Smooth muscle cell (in vitro differentiated cells): Measurements from ENCODE around the gene CRTC2. TPM values are rescaled to one million over a fixed set of nuclear protein-coding genes. Genes with fewer than 3 reads are reported as not detected.
"Not testable (repeated sequence)": the region's sequence is repeated elsewhere in the genome, so short reads cannot be mapped to it uniquely, and the experiment has no call there.

ENCODE experiments used
- DNase-seq: peaks from one replicate; lab custom pipeline; 2025; ENCODE audit not compliant: unreplicated experiment; lab: John Stamatoyannopoulos, UW
- H2AFZ ChIP-seq: fragments of 200-600 bp; sonication (generic); 2 replicates; pipeline ENCODE4 v1.6.0; 2016; ENCODE audit warnings: antibody characterized with exemption, low read depth, mild to moderate bottlenecking
- H3F3A ChIP-seq: fragments of 200-600 bp; sonication (generic); 2 replicates; pipeline ENCODE4 v1.6.0; 2017; ENCODE audit warnings: antibody characterized with exemption, low read depth
- H3K27ac ChIP-seq: fragments of 200-600 bp; sonication (generic); 2 replicates; pipeline ENCODE4 v1.5.1; 2016; ENCODE audit warnings: low read depth, mild to moderate bottlenecking
- H3K27me3 ChIP-seq: fragments of 200-600 bp; sonication (generic); 2 replicates; pipeline ENCODE4 v1.6.1; 2016; ENCODE audit warnings: low read depth, mild to moderate bottlenecking
- H3K36me3 ChIP-seq: fragments of 200-600 bp; sonication (generic); 2 replicates; pipeline ENCODE4 v1.5.1; 2016; ENCODE audit warnings: low read depth
- H3K4me1 ChIP-seq: fragments of 200-600 bp; sonication (generic); 2 replicates; pipeline ENCODE4 v1.5.1; 2016; ENCODE audit warnings: low read depth
- H3K4me2 ChIP-seq: fragments of 200-600 bp; sonication (generic); 2 replicates; pipeline ENCODE4 v1.6.0; 2016; ENCODE audit warnings: mild to moderate bottlenecking
- H3K4me3 ChIP-seq: fragments of 200-600 bp; sonication (generic); 2 replicates; pipeline ENCODE4 v1.5.1; 2016; ENCODE audit warnings: mild to moderate bottlenecking
- H3K79me2 ChIP-seq: fragments of 200-600 bp; sonication (generic); 2 replicates; pipeline ENCODE4 v1.6.0; 2016; ENCODE audit warnings: low read depth, mild to moderate bottlenecking
- H3K9ac ChIP-seq: fragments of 200-600 bp; sonication (generic); 2 replicates; pipeline ENCODE4 v1.6.0; 2016; ENCODE audit warnings: low read depth
- H3K9me3 ChIP-seq: fragments of 200-600 bp; sonication (generic); replicated peaks from 2 replicates; pipeline ENCODE4 v1.5.1; 2016; ENCODE audit warnings: low read depth
- H4K20me1 ChIP-seq: fragments of 200-600 bp; sonication (generic); 2 replicates; pipeline ENCODE4 v1.6.0; 2016; ENCODE audit warnings: low read depth
- WGBS: methylation state at CpG from one replicate; pipeline ENCODE4 v1.1.7; 2016; ENCODE audit warnings: low lambda C conversion rate; 5-methylcytosine and 5-hydroxymethylcytosine counted together
- polyA plus RNA-seq: library from polyadenylated mRNA; unstranded; fragments of >200 nt; fragmentation: Nextera tagmentation; extraction: Ambion mirVana; gene quantifications from 2 replicates; pipeline ENCODE4 v1.2.1, GENCODE V29; 2016
- total RNA-seq: library from RNA; depleted of rRNA; stranded (reverse); fragments of >200 nt; gene quantifications from 2 replicates; pipeline ENCODE4 v1.2.3, GENCODE V29; 2014
- TF ChIP-seq, protein P1 (sequence below): fragments of 200-600 bp; sonication (generic); IDR thresholded peaks from 2 replicates; pipeline ENCODE4 v1.5.1; 2017; ENCODE audit warnings: borderline replicate concordance, mild to moderate bottlenecking, antibody characterized with exemption; ENCODE audit not compliant: insufficient read depth, poor library complexity, severe bottlenecking

The CRTC2 gene
- total and polyA plus RNA-seq, 2 experiments from 2014 or later, result 9.9 to 24.6 TPM

GRCh38 chr1:153912349-153912748 is 46.1 kb downstream of the CRTC2 start:
- Histone ChIP-seq H3K4me3 (no peak overlapping the region), H3K27me3 (no peaks in the 10 kb centered on the region), H3F3A (no peaks in the 10 kb centered on the region), H3K4me1 (no peaks in the 10 kb centered on the region), H4K20me1 (peaks cover 98% of the 10 kb centered on the region), H2AFZ (no peak overlapping the region), H3K27ac (no peak overlapping the region), H3K36me3 (no peaks in the 10 kb centered on the region), H3K9ac (no peak overlapping the region), H3K9me3 (no peaks in the 10 kb centered on the region), H3K79me2 (peaks cover 100% of the 10 kb centered on the region), H3K4me2 (no peak overlapping the region)
- TF ChIP-seq, protein P1, sequence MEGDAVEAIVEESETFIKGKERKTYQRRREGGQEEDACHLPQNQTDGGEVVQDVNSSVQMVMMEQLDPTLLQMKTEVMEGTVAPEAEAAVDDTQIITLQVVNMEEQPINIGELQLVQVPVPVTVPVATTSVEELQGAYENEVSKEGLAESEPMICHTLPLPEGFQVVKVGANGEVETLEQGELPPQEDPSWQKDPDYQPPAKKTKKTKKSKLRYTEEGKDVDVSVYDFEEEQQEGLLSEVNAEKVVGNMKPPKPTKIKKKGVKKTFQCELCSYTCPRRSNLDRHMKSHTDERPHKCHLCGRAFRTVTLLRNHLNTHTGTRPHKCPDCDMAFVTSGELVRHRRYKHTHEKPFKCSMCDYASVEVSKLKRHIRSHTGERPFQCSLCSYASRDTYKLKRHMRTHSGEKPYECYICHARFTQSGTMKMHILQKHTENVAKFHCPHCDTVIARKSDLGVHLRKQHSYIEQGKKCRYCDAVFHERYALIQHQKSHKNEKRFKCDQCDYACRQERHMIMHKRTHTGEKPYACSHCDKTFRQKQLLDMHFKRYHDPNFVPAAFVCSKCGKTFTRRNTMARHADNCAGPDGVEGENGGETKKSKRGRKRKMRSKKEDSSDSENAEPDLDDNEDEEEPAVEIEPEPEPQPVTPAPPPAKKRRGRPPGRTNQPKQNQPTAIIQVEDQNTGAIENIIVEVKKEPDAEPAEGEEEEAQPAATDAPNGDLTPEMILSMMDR, result no peak
- WGBS, result 98% methylated on average over 2 of the region's 2 CpGs
- no peak for DNase-seq

DNA sequence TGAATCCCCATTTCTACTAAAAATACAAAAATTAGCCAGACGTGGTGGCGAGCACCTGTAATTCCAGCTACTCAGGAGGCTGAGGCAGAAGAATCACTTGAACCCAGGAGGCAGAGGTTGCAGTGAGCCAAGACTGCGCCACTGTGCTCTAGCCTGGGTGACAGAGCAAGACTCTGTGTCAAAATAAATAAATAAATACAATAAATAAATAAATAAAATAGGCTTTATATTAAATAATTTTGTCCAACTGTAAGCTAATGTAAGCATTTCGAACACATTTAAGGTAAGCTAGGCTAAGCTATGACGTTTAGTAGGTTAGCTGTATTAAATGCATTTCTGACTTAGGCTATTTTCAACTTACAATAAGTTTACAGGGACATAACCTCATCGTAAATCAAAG is 47.9 kb downstream of the CRTC2 start:
- H3K27ac ChIP-seq, H3K4me1 ChIP-seq, DNase-seq, H3F3A ChIP-seq, H3K4me3 ChIP-seq, H3K27me3 ChIP-seq, H3K9ac ChIP-seq, H3K9me3 ChIP-seq, H2AFZ ChIP-seq, H3K36me3 ChIP-seq, H3K4me2 ChIP-seq: not testable (repeated sequence)
- peaks cover 98% of the 10 kb centered on the region for H4K20me1 ChIP-seq
- peaks cover 100% of the 10 kb centered on the region for H3K79me2 ChIP-seq
- 98% methylated on average over 6 of the region's 6 CpGs for WGBS

DNA sequence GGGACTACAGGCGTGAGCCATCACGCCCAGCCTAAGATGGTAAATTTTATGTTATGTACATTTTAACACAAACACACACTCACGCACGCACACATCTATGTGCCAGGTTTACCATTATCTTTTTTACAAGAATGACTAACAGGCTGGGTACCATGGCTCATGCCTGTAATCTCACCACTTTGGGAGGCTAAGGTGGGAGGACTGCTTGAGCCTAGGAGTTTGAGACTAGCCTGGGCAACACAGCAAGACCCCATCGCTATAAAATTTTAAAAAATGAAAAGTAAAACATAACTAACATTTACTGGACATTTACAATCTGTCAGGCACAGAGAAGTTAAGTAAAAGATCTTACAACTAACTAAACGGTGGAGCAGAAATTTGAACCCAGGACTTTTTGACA is 50.3 kb downstream of the CRTC2 start:
- no peak overlapping the region for H3K4me2 ChIP-seq
- no peak overlapping the region for H3K9ac ChIP-seq
- TF ChIP-seq, protein P1, result no peak
- 97% methylated on average over 6 of the region's 6 CpGs for whole genome bisulfite sequencing
- H3K36me3 ChIP-seq, result no peaks in the 10 kb centered on the region
- DNase-seq, result no peak
- no peak overlapping the region for H3K27ac ChIP-seq
- no peak overlapping the region for H2AFZ ChIP-seq
- H3K4me3 ChIP-seq, result no peak overlapping the region
- peaks cover 98% of the 10 kb centered on the region for H4K20me1 ChIP-seq
- peaks cover 100% of the 10 kb centered on the region for H3K79me2 ChIP-seq
- H3F3A ChIP-seq, result no peaks in the 10 kb centered on the region
- no peaks in the 10 kb centered on the region for H3K27me3 ChIP-seq
- no peaks in the 10 kb centered on the region for H3K9me3 ChIP-seq
- H3K4me1 ChIP-seq, result no peaks in the 10 kb centered on the region

DNA sequence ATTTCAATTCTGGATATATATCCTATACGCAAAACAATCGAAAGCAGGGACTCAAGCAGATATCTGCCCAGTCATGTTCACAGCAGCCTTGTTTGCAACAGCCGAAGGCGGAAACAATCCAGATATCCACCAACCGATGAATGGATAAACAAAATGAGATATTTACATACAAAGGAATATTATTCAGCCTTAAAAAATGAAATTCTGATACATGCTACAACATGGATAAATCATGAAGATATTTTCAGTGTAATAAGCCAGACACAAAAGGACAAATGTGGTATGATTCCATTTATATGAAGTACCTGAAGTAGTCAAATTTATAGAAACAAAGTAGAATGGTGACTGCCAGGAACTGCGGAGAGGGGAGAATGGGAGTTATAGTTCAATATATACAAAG is 51.3 kb downstream of the CRTC2 start:
- H2AFZ ChIP-seq, result no peak overlapping the region
- H3K79me2 ChIP-seq, result peaks cover 100% of the 10 kb centered on the region
- H3K4me3 ChIP-seq, result no peak overlapping the region
- TF ChIP-seq, protein P1, result no peak
- no peaks in the 10 kb centered on the region for H3K4me1 ChIP-seq
- no peaks in the 10 kb centered on the region for H3F3A ChIP-seq
- no peaks in the 10 kb centered on the region for H3K9me3 ChIP-seq
- H3K36me3 ChIP-seq, result no peaks in the 10 kb centered on the region
- WGBS, result 87% methylated on average over 6 of the region's 6 CpGs
- no peak overlapping the region for H3K4me2 ChIP-seq
- no peaks in the 10 kb centered on the region for H3K27me3 ChIP-seq
- no peak for DNase-seq
- H3K27ac ChIP-seq, result no peak overlapping the region
- H4K20me1 ChIP-seq, result peaks cover 98% of the 10 kb centered on the region
- no peak overlapping the region for H3K9ac ChIP-seq
